Stomach (tissue), 4 donors: ENCODE measurements around the gene RIN3.

ENCODE experiments used
- CTCF ChIP-seq, 7 experiments: fragments of 450-650 bp in 4 of 7; fragments of 200-600 bp in 3 of 7; sonication (generic) in 3 of 7; IDR thresholded peaks; one replicate each; pipeline ENCODE4 v1.5.1; 2016 to 2019; ENCODE audit warnings: antibody characterized with exemption in 7 of 7, control low read depth in 2 of 7, mild to moderate bottlenecking in 1 of 7
- POLR2AphosphoS5 ChIP-seq, 3 donors: sonication (generic); formaldehyde crosslinking; IDR thresholded peaks; one replicate each; pipeline ENCODE4 v1.6.1; 2016; ENCODE audit warnings: antibody characterized with exemption in 3 of 3

DNA sequence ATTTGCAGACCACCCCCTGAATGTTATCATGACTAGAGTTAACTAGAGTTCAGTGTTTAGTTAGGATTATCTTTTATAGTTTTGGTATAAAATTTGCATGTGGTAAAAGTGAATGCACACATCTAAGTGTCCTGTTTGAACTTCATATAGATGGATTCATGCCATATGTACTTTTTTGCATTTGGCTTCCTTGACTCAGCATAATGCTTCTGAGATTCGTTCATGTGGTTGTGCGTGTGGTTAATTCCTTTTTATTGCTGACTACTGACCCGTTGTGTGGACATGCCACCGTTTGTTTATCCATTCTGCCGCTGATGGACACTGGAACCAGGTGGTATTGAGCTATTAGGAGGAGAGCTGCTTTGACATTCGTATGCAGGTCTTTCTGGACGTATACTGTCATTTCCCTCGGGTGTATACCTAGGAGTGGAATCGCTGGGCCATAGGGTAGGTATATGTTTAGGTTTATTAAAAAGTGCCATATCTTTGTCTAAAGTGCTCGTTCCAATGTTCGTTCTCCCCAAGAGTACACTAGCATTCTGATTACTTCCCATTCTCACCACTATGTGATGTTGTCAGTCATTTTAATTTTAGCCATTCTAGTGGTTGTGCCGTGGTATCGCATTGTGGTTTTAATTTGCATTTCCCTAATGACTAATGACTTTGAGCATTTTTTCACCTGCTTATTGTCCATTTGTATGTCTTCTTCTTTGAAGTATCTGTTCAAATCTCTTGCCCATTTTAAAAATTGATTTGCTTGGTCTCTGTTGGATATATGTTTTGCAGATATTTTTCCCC, 37.7 kb downstream of the RIN3 start:
- no peak for TF ChIP-seq POLR2AphosphoS5 (IDR thresholded peaks at IDR 0.05)
- peak in 1 of 7 experiments; percentile 7 for TF ChIP-seq CTCF (IDR thresholded peaks at IDR 0.05)
